Measurements from ENCODE around the gene MS4A4E.
"Not testable (repeated sequence)": the region's sequence is repeated elsewhere in the genome, so short reads cannot be mapped to it uniquely, and the experiment has no call there.

MS4A4E gene

DNA sequence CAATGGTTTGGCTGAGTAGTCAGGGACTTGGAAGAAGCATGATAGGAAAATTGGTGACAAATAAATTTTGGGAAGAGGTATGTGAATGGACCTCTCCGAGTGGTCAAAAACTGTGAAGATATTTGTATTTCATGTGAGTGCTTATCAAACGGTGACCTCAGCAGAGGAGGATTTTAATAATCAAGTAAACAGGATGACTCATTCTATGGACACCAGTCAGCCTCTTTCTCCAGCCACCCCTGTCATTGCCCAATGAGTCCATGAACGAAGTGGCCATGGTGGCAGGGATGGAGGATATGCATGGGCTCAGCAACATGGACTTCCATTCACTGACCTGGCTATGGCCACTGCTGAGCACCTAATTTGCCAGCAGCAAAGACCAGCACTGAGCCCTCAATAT, 21.2 kb downstream of the MS4A4E start:
- no peak for DNase-seq

DNA sequence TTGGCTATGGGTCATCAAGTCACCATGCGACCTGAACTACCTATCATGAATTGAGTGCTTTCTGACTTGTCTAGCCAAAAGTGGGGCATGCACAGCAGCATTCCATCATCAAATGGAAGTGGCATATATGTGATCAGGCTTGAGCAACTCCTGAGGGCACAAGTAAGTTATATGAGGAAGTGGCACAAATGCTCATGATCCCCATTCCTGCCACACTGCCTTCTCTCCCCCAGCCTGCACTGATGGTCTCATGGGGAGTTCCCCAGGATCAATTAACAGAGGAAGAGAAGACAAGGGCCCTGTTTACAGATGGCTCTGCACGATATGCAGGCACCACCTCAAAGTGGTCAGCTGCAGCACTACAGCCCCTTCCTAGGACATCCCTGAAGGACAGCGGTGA, 21.8 kb downstream of the MS4A4E start:
- no peak for DNase-seq

DNA sequence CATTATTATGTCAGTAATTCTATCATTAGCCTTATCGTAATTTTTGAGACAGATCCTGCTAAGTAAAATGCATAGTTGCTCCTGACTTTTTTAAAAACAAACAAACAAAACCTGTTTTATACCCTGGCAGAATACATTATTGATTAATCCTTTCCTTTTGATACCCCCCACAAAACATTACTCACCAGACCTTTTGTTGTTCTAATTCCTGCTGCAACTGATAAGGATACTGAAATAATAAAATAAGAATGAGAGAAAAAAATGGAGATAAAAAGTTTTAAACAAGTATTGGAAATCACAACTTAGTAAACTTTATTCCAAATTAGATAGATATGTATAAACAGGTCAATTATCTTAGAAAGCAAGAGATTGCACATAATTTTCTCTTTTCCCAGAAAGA, 28.6 kb downstream of the MS4A4E start:
- DNase-seq = no peak

DNA sequence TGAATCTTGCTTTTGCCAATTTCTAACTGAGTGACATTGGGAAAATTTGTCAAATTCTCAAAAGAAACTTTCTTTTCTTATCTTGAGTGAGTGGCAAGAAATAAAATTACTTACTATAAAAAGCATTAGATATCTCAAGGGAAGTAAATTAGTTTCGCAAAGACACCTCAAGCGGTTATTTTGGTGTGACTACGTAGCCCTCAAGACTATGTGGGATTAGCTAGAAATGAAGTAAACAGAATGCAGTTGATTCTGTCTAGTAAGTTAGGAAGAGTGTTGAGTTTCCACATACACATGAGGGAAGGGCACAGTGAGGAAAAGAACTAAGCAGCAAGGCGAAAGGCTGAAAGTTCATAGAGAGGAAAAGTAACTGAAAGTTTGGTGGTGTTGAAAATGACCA, 31.7 kb downstream of the MS4A4E start:
- no peak for DNase-seq

DNA sequence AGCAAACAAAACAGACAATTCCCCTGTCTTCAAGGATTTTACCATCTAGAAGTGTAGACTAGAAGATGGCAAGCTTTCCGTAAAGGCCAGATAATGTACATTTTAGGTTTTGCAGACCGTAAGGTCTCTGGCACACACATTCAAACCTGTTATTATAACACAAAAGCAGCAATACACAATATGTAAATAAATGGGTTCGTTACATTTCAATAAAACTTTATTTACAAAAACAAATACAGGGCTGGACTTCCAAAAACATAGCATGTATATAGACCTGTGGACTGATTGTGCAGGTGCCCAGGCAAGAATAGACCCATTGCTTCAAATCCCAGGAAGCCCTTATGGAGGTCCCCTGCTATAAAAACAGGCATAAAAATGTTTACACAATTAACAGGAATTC, 33.0 kb downstream of the MS4A4E start:
- no peak for DNase-seq

DNA sequence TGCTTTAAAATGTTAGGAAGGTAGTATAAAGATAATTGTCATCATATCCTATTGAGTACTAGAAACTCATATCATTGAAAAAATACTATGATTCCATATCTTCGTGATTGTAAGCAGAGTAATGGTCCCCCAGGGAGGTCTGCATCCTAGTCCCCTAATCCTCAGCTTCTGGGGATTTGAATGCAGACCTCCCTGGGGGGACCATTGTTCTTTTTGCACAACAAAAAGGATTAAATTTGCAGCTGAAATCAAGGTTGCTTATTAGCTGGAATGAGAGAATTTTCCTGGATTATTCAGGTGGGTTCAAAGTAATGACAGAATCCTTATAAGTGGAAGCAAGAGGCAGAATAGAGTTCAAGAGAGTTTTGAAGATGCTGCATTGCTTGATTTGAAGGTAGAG, 34.0 kb downstream of the MS4A4E start:
- no peak for DNase-seq

DNA sequence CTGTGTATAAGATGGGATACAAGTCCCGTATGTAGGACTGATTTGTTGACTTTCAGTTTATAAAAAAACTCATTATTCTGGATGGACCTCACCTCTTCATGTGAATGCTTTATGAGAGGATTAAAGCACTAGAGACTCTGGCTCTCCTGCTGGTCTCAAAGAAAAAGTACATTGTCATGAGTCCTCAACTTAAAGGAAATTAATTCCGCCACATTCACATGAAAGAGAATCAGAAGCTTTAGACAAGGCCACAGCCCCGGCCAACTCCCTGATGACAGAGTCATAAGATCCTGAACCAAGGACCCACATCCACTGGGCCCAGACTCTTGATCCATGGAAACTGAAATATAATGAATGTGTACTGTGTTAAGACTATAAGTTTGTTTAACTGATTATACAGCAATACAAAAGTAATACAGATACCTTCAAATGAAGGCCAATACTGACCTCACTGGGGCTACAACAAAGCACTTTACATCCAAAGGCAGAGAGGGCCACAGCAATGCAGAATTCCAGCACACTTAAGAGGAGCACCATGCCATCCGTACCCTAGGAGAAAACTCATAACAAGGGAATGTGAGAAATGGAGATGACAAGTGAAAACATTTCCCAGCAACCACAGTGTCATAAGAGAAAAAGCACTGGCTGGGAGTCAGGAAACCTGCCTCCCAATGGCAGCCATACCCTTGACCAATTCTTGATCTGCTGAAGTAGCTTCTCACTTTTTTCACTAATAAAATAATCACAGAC, 34.6 kb downstream of the MS4A4E start:
- DNase-seq = no peak

DNA sequence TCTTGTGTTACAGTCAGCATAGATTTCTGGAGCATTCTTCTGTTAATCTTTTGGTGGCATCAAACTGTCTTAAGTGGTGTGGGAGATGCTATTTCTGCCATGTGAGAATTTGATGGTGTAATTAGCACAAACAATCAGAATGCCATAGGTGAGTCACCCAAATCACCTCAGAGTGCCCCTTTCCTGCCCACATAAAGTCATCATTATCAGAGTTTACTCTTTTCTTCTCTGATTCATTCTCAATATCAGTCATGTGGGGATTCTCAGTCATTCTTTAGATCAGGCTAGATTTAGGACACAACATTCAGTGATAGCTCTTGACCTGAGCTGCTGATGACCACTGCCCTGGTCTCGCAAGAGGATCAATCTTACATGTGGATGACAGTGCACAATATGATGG, 36.3 kb downstream of the MS4A4E start:
- DNase-seq = no peak

DNA sequence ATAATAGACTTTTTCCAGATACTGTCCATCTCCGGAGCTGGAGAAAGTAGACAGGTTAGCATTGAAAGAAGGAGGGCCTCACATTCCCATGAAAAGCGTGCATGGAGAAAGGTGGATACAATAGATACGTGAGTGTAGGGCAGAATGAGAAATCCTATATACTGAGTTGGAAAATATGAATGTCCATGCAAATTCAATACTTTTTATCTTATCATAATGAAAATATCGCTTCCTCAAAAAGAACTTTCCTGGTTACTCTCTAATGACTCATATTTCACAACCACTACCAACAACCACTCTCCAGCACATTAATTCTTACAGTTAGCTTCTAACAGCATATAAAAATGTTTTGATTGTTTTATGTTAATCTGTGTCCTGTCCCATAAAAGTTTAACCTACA, 38.0 kb downstream of the MS4A4E start:
- DNase-seq = no peak

DNA sequence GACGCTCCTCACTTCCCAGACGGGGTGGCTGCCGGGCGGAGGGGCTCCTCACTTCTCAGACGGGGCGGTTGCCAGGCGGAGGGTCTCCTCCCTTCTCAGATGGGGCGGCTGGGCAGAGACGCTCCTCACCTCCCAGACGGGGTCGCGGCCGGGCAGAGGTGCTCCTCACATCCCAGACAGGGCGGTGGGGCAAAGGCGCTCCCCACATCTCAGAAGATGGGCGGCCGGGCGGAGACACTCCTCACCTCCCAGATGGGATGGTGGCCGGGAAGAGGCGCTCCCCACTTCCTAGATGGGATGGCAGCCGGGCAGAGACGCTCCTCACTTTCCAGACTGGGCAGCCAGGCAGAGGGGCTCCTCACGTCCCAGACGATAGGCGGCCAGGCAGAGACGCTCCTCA, 41.6 kb downstream of the MS4A4E start:
- not testable (repeated sequence) for DNase-seq

DNA sequence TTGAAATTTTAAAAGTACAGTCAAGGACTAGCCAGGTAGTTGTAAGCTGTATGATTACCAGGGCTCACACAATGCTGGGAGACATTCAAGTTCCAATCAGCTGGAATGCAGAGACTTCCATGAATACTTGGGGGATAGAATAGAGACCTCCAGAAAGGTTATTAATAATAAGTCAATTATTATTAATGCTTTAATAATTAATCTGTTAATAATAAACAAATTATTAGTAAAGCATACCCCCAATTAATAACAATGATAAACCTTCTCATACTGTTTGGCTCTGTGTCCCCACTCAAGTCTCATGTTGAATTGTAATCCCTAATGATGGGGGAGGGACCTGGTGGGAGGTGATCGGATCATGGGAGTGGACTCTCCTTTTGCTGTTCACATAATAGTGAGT, 45.5 kb downstream of the MS4A4E start:
- no peak for DNase-seq

DNA sequence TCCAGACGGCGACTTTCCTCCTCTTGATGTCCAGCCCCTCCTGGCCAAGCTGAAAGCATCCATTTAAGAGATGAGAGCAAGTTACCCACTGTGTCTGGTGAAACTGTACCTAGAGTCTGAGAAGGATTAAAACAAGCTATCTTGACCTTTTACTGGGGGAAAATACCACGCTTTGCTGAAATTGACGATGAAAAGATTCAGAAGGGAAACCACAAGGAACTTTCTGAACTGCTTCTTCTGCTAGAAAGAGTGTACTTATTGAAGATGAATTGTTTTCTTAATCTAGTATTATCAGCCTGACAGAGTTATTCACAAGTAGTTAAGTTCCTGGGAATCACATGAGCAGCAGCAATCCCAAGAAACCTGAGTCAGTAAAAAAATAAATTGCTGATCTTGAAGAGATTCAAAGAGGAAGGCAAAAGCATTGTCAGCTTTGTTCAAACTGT, 47.0 kb downstream of the MS4A4E start:
- DNase-seq = no peak

DNA sequence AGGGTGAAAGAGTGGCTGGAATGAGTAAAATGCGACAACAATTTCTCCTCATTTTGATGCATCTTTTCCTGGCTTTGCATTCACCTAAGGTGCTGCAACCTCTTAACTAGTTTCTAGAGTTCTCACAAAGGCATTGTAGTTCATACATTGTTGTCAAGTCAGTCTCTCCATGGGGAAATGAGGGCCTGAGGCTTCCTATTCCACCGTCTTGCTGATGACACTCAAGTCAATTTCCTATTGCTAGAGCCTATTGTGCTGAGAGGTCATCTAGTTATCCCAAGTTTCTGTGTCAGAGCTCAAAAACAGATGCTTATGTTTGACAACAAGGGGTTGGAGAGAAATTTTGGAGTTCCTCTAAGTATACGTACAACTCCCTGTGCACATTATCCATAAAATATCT, 48.4 kb downstream of the MS4A4E start:
- no peak for DNase-seq

DNA sequence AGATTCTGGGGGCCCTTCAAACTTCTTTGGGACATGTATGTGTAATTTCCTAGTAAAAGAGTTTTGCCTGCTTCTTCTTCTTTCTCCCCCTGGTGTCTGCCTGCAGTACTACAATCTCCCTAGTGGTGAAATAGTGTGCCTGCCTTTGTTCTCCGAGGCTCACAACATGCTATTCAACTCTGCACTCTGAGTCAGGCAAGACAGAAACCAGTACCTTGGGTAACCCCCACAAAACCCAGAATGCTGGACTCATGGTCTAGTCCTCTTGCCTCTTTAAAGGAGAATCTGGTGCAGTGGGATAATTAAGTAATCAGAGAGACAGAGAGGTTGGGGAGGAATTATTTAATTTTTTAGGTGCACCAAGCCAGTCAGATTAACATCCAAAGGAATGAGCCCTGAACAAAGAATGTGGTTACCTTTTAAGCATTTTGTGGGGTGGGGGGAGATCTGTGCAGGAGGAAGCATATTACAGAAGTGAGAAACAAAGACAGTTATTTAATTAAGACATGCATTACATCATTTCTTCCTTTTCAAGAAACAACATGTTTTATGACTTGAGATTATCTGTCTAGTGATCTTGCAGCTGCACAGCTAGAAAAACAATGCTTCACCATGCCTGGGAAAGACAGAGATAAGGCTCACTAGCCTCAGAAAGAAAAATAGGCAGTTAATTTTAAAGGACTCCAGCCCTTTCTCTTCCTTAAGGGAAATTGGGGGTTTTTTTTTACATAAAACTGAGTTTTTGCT, 49.1 kb downstream of the MS4A4E start:
- DNase-seq = peak in 15 of 56 donors; percentile 3 to 71 (median 11)

DNA sequence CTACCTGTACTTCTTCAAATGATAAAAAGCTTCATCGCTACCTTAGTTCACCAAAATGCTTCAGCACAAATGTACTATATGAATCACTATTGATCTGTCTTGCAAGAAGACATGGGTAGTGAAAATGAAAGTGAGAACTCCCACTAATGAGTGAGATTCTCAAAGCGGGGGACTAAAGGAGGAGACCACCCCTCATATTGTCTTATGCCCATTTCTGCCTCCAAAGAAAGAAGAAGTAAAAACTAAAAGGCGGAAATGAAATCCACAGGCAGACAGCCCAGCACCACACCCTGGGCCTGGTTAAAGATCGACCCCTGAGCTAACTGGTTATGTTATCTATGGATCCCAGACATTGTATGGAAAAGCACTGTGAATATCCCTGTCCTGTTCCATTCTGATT, 50.4 kb downstream of the MS4A4E start:
- DNase-seq = not testable (repeated sequence)

DNA sequence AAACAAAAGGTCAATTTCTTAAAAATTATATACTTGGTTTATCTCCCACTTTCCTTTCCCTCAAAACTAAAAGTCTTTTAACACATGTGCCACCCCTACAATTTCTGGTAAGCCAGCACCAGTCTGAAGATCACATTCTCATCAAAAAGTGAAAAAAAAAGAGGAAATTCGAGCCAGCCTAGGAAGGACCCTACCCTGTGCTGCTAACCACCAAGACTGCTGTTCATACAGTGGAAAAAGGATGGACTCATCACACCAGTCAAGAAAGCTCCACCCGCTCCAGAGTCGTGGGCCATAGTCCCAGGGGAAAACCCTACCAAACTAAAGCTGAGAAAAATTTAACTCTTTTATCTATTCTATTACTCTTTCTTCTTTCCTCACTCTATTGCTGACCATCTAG, 54.5 kb downstream of the MS4A4E start:
- DNase-seq = not testable (repeated sequence)

DNA sequence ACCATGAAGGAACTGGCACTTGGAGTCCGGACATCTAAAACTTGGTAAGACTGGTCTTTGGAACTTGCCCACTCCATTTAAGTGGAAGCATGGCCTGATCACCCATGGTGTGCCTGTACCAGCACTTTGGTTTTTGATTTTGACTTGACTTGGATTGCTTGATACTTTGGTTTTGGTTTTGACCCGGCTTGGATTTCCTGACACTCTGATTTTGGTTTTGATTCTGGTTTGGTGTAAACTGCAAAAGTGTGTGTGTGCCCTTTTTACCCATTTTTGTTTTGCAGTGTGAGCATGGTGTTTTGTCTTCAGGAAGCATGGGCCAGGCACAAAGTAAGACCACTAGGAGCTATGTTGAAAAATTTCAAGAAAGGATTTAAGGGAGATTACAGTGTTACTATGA, 56.8 kb downstream of the MS4A4E start:
- DNase-seq = not testable (repeated sequence)

DNA sequence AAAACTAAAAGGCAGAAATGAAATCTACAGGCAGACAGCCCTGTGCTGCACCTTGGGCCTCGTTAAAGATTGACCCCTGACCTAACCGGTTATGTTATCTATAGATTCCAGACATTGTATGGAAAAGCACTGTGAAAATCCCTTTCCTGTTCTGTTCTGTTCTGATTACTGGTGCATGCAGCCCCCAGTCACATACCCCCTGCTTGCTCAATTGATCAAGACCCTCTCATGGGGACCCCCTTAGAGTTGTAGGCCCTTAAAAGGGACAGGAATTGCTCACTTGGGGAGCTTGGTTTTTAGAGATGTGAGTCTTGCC, 57.5 kb downstream of the MS4A4E start:
- not testable (repeated sequence) for DNase-seq

DNA sequence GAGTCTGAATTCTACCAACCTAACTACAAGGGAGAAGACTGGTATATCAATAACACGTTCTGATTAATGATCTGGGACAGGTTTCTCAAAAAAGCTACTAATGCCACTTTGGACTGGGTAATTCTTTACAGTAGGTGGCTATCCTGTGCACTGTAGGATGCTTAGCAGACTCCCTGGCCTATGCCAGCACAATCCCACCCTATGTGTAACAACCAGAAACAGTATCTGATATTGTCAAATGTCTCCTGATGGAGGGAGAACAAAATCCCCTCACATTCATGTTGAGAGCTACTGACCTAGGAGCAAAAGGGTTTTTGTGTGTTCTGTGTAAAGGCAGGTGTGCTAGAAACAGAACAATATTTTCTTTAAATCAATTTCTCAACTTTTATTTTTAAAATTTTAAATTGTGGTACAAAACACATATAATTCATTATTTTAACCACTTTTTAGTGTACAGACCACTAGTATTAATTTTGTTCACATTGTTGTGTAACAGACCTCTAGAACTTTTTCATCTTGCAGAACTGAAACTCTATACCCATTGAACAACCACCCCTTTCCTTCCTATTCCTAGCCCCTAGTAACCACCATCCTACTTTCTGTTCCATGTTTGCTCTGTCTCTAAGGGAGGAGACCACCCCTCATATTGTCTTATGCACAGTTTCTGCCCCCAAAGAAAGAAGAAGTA, 58.0 kb downstream of the MS4A4E start:
- DNase-seq = no peak

DNA sequence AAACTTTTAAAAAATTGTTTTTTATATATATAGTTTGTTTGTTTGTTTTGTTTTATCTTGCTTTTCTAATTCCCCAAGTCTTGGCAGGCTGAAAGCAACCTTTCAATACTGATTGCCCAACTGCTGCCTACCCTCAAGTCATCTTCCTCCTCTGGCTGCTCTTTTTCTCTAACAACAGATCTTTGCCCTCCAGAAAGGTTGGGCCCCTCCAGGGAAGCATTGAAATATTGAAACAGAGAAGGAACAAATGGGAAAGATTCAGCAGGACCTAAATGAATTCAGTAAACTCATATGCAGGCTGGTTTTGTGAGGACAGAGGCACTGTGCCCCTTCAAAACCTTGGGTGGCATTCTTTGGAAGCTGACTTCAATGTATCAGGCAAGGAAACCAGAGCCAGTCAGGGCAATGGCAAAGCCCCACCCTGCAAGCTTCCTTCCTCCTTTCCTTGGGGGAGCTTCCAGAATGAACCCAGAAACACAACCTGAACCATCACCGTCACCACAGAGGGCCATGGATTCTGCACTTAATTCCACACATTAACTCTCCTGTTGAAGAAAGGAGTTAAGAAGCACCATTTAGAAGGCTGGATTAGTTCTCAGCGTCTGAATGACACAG, 59.2 kb downstream of the MS4A4E start:
- DNase-seq = peak in 1 of 56 donors; percentile 10

DNA sequence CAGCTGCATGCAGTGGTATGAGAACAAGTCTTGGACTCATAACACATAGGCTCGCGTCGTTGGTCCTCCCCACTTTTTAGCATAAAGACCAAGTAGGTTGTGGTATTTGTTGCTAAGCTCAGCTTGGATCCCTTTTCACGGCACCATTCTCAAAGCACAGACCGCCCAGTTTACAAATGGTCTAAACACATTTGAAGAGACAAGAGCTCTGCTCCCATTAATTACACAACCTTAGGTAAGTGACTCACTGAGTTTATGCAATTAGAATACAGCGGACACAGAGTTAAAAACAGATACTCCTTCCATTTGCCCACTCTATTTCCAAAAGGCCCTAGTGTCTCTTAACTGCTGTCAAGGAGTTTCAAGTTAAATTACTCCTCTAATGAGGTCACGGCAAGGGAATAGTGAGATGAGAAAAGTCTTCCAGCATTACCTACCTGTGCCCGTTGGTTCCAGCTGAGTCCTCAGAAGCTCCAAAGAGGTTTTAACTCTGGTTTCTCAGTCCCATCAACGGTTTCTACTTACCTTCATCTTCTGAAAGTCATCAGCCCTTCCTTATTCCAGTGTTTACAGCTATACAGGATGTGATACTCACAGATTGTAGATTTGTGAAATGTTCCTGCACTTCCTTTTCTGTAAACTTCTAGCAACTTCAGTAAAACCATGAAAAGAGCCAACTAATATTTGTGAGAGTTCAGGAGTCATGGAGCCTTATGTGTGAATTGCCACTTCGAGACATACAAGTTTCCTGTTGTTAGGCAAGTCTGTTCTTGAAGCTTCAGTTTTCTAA, 60.2 kb downstream of the MS4A4E start, which contains the start of gene MS4A6A:
TSS of gene MS4A6A (minus strand) at position 543 of the 790 bp plus-strand sequence. CDS start 1,356 bp downstream, outside the sequence.
- DNase-seq = no peak
